SK-N-SH treated with all-trans-retinoic acid at 6 μM for 48 hours (cell line): ENCODE data around the gene DHX58.

ENCODE experiments used
- ATAC-seq: fragments of 200-7000 bp; cut with Tn5 transposase; 3 replicates; pipeline ENCODE4 v1.9.1; 2020; ENCODE audit warnings: mild to moderate bottlenecking, moderate library complexity
- ARNTL ChIP-seq: fragments of 450-650 bp; formaldehyde crosslinking; IDR thresholded peaks from 2 replicates; pipeline ENCODE4 v1.5.0; 2020; ENCODE audit warnings: low read depth, mild to moderate bottlenecking, moderate library complexity, borderline replicate concordance
- BACH2 ChIP-seq: fragments of 250-450 bp; sonication (Bioruptor Pico); IDR thresholded peaks from 2 replicates; pipeline ENCODE4 v1.9.0; 2021; ENCODE audit warnings: mild to moderate bottlenecking, borderline replicate concordance
- CSDC2 ChIP-seq: fragments of 250-450 bp; sonication (Bioruptor Pico); IDR thresholded peaks from 2 replicates; pipeline ENCODE4 v1.5.0; 2020; ENCODE audit warnings: mild to moderate bottlenecking, moderate library complexity
- ESRRG ChIP-seq: fragments of 250-450 bp; sonication (Bioruptor Pico); IDR thresholded peaks from 2 replicates; pipeline ENCODE4 v1.6.1; 2021; ENCODE audit warnings: mild to moderate bottlenecking
- GLIS3 ChIP-seq: fragments of 250-450 bp; sonication (Bioruptor Pico); IDR thresholded peaks from 2 replicates; pipeline ENCODE4 v1.5.0; 2020; ENCODE audit warnings: mild to moderate bottlenecking, moderate library complexity
- ISL1 ChIP-seq: fragments of 250-450 bp; sonication (Bioruptor Pico); IDR thresholded peaks from 2 replicates; pipeline ENCODE4 v2.1.2; 2022; ENCODE audit warnings: mild to moderate bottlenecking, moderate library complexity
- RARB ChIP-seq: fragments of 250-450 bp; sonication (Bioruptor Pico); IDR thresholded peaks from 2 replicates; pipeline ENCODE4 v1.8.0; 2021; ENCODE audit warnings: mild to moderate bottlenecking, moderate library complexity
- TCF4 ChIP-seq: fragments of 250-450 bp; sonication (Bioruptor Pico); IDR thresholded peaks from 2 replicates; pipeline ENCODE4 v1.8.0; 2021; ENCODE audit warnings: mild to moderate bottlenecking, moderate library complexity, borderline replicate concordance
- TOX ChIP-seq: fragments of 250-450 bp; sonication (Bioruptor Pico); IDR thresholded peaks from 2 replicates; pipeline ENCODE4 v1.8.0; 2021; ENCODE audit warnings: mild to moderate bottlenecking, moderate library complexity, borderline replicate concordance
- ZC3H10 ChIP-seq: fragments of 250-450 bp; sonication (Bioruptor Pico); IDR thresholded peaks from 2 replicates; pipeline ENCODE4 v1.5.1; 2021; ENCODE audit warnings: mild to moderate bottlenecking, moderate library complexity
- ZFP3 ChIP-seq: fragments of 250-450 bp; sonication (Bioruptor Pico); IDR thresholded peaks from 2 replicates; pipeline ENCODE4 v1.5.0; 2020; ENCODE audit warnings: mild to moderate bottlenecking, moderate library complexity
- ZNF565 ChIP-seq: fragments of 450-650 bp; formaldehyde crosslinking; conservative IDR thresholded peaks from 2 replicates; pipeline ENCODE4 v1.5.0; 2020; ENCODE audit warnings: low read depth, mild to moderate bottlenecking, moderate library complexity
- ZNF70 ChIP-seq: fragments of 450-650 bp; formaldehyde crosslinking; IDR thresholded peaks from 2 replicates; pipeline ENCODE4 v1.5.0; 2020; ENCODE audit warnings: mild to moderate bottlenecking, moderate library complexity
- ZNF8 ChIP-seq: fragments of 450-650 bp; formaldehyde crosslinking; IDR thresholded peaks from 2 replicates; pipeline ENCODE4 v1.5.0; 2020; ENCODE audit warnings: mild to moderate bottlenecking, moderate library complexity
- TF ChIP-seq, protein P1 (sequence below): fragments of 250-450 bp; sonication (Bioruptor Pico); IDR thresholded peaks from 2 replicates; pipeline ENCODE4 v1.8.0; 2020; ENCODE audit warnings: mild to moderate bottlenecking, moderate library complexity, borderline replicate concordance
- TF ChIP-seq, protein P2 (sequence below): fragments of 250-450 bp; sonication (Bioruptor Pico); IDR thresholded peaks from 2 replicates; pipeline ENCODE4 v1.5.0; 2020; ENCODE audit warnings: mild to moderate bottlenecking, moderate library complexity
- TF ChIP-seq, protein P3 (sequence below): fragments of 250-450 bp; sonication (Bioruptor Pico); IDR thresholded peaks from 2 replicates; pipeline ENCODE4 v1.5.1; 2020; ENCODE audit warnings: low read depth, mild to moderate bottlenecking, moderate library complexity

DHX58 gene

DNA sequence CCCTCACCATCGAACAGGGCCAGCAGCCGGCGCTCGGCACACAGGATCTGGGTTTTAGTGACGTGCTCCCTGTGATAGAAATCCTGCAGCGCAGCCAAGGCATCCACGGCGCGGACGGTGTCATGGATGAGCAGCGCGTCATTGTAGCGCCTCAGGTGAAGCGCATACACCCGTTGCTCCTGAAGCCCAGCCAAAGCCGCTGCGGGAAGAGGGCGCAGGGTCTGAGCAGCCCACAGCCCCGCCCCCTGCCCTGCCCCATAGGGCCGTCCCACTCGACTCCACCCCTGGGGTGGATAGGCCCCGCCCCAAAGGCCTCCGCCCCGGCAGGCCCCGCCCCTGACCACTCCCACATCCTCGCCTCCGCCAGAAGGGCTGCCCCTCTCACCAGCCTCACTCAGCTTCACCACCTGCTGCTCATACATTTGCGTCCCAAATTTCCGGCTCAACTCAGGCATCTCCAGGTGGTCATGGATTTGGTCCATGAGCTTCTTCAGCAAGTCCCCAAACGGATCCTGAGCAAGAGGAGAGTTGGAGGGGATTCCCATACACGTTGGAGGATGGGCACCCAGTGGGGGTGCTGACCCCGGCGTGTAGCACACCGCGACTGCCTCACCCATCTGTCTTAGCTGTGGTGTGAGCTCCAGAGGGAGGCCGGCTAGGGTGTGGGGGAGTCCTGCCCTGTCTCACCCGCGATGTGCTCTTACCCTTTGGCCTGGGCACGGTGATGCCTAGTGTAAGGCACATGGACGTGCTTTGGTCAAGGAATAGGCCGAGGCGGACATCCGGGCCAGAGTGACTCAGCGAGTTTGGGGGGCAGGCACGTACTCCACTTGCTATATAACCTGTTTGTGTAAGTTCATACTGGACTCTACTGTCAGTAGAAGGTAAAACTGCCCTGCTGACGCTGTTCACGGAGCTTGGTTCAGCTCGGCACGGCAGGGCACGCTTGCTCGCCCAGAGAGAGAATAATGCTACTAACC lies 4.6 kb downstream of the DHX58 start (continued):
- TF ChIP-seq, protein P1, sequence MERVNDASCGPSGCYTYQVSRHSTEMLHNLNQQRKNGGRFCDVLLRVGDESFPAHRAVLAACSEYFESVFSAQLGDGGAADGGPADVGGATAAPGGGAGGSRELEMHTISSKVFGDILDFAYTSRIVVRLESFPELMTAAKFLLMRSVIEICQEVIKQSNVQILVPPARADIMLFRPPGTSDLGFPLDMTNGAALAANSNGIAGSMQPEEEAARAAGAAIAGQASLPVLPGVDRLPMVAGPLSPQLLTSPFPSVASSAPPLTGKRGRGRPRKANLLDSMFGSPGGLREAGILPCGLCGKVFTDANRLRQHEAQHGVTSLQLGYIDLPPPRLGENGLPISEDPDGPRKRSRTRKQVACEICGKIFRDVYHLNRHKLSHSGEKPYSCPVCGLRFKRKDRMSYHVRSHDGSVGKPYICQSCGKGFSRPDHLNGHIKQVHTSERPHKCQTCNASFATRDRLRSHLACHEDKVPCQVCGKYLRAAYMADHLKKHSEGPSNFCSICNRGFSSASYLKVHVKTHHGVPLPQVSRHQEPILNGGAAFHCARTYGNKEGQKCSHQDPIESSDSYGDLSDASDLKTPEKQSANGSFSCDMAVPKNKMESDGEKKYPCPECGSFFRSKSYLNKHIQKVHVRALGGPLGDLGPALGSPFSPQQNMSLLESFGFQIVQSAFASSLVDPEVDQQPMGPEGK (CRISPR knock-in tag), result no peak

DNA sequence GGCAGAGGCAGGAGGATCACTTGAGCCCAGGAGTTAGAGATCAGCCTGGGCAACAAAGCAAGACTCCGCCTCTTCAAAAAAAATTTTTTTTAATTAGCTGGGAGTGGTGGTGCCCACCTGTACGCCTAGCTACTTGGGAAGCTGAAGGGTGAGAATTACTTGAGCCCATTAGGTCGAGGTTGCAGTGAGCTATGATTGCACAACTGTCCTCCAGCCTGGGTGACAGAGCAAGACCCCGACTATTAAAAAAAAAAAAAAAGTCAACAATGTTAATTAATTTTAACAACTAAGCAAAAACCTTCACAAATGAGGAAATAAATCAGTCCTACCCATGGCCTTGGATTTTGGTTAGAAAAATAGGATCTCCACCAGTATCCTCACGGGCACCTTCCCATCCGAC lies 5.4 kb downstream of the DHX58 start:
- ATAC-seq, result no peak
- no peak for TF ChIP-seq ZFP3 (CRISPR knock-in tag)

DNA sequence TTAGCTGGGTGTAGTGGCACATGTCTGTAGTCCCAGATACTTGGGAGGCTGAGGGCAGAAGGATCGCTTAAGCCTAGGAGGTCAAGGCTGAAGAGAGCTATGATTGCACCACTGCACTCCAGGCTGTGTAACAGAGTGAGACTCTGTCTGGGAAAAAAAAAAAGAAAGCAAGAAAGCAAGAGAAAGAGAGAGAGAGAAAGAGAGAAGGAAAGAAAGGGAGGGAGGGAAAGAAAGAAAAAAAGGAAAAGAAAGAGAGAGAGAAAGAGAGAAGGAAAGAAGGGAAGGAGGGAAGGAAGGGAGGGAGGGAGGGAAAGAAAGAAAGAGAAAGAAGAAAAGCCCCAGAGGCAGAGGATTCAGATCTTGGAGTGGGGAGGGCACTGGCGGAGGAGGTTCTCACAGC lies 6.5 kb downstream of the DHX58 start:
- ATAC-seq, result no peak
- TF ChIP-seq ISL1 (CRISPR knock-in tag) (no peak), GLIS3 (CRISPR knock-in tag) (no peak), TOX (CRISPR knock-in tag) (no peak), BACH2 (CRISPR knock-in tag) (no peak), ZNF8 (CRISPR knock-in tag) (no peak), TCF4 (CRISPR knock-in tag) (no peak), RARB (CRISPR knock-in tag) (no peak), CSDC2 (no peak), ZNF70 (CRISPR knock-in tag) (no peak)
- TF ChIP-seq, protein P1 (CRISPR knock-in tag), result no peak

DNA sequence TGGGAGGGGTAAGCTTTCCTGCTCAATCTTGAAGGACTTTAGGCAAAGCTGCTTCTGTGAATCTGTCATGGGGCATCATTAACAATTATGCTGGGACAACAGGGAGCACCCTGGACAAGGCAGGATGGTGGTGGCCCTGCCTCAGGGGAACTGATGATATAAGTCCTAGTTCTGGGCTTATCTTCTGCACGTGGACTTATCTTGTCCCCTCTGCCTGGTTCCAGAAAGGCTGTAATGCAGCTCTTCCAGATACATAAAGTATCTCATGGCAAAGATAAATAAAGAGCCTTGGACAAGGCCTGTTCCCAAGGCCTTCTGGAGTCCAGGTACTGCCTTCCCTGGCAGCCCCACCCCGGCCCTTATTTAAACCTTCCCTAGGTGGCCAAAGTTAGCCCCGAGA lies 8.2 kb downstream of the DHX58 start:
- no peak for ATAC-seq
- TF ChIP-seq ZNF8 (CRISPR knock-in tag), result no peak
- TF ChIP-seq ESRRG (CRISPR knock-in tag), result no peak
- TF ChIP-seq, protein P2, sequence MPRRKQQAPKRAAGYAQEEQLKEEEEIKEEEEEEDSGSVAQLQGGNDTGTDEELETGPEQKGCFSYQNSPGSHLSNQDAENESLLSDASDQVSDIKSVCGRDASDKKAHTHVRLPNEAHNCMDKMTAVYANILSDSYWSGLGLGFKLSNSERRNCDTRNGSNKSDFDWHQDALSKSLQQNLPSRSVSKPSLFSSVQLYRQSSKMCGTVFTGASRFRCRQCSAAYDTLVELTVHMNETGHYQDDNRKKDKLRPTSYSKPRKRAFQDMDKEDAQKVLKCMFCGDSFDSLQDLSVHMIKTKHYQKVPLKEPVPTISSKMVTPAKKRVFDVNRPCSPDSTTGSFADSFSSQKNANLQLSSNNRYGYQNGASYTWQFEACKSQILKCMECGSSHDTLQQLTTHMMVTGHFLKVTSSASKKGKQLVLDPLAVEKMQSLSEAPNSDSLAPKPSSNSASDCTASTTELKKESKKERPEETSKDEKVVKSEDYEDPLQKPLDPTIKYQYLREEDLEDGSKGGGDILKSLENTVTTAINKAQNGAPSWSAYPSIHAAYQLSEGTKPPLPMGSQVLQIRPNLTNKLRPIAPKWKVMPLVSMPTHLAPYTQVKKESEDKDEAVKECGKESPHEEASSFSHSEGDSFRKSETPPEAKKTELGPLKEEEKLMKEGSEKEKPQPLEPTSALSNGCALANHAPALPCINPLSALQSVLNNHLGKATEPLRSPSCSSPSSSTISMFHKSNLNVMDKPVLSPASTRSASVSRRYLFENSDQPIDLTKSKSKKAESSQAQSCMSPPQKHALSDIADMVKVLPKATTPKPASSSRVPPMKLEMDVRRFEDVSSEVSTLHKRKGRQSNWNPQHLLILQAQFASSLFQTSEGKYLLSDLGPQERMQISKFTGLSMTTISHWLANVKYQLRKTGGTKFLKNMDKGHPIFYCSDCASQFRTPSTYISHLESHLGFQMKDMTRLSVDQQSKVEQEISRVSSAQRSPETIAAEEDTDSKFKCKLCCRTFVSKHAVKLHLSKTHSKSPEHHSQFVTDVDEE, result no peak
- TF ChIP-seq ZNF565 (CRISPR knock-in tag), result no peak

DNA sequence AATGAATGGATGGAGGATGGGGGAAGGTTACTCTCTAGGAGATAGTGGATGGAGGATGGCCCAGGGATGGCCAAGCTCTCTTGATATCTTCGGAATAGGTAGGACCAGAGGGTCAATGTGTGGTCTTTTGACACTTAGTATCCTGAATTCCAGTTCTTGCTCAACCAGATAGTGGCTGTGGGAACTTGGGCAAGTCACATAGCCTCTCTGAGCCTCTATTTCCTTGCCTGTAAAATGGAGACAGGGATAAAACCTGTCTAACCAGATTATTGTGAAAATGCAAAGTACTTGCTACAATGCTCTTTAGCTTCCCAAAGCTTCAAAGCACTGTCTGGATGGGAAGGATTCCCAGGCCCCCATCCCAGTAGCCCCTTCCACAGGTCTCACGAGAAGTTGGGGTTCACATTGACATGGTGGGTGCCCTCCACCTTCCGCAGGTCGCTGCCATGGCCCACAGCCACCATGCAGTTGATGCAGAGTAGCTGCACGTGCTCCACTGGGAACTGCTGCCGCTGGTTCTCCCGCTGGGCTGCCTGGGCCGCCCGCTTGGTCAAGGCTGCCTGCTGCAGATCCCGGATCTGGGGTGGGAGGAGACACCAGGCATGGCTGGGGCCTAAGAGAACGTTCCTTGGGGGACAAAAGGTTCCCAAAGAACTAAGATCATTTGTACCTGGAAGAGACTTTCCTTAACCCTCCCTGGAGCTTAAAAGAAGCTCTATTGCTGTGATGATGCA lies 9.1 kb downstream of the DHX58 start:
- ATAC-seq, result no peak
- TF ChIP-seq ISL1 (CRISPR knock-in tag), result no peak
- no peak for TF ChIP-seq CSDC2
- no peak for TF ChIP-seq RARB (CRISPR knock-in tag)
- no peak for TF ChIP-seq BACH2 (CRISPR knock-in tag)
- no peak for TF ChIP-seq ZNF565 (CRISPR knock-in tag)
- TF ChIP-seq, protein P3, sequence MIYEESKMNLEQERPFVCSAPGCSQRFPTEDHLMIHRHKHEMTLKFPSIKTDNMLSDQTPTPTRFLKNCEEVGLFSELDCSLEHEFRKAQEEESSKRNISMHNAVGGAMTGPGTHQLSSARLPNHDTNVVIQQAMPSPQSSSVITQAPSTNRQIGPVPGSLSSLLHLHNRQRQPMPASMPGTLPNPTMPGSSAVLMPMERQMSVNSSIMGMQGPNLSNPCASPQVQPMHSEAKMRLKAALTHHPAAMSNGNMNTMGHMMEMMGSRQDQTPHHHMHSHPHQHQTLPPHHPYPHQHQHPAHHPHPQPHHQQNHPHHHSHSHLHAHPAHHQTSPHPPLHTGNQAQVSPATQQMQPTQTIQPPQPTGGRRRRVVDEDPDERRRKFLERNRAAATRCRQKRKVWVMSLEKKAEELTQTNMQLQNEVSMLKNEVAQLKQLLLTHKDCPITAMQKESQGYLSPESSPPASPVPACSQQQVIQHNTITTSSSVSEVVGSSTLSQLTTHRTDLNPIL, result no peak
- no peak for TF ChIP-seq ZNF8 (CRISPR knock-in tag)
- TF ChIP-seq ZFP3 (CRISPR knock-in tag), result no peak
- no peak for TF ChIP-seq ZNF70 (CRISPR knock-in tag)
- TF ChIP-seq ARNTL (CRISPR knock-in tag), result no peak
- no peak for TF ChIP-seq ZC3H10 (CRISPR knock-in tag)
